HFFc6 (cell line): ENCODE measurements around the gene SYT13. TPM values are rescaled to one million over a fixed set of nuclear protein-coding genes. Genes with fewer than 3 reads are reported as not detected.

Experiments
- DNase-seq: peaks from one replicate; pipeline ENCODE4 v3.0.0-alpha.2; 2018
- H3K27ac Mint-ChIP-seq: 2 replicates; pipeline ENCODE4 v1.8.0; 2020; ENCODE audit warnings: mild to moderate bottlenecking, mixed read lengths
- H3K27me3 Mint-ChIP-seq: 2 replicates; pipeline ENCODE4 v1.8.0; 2021; ENCODE audit warnings: mild to moderate bottlenecking, moderate library complexity, mixed read lengths; ENCODE audit not compliant: insufficient read depth
- H3K36me3 Mint-ChIP-seq: 2 replicates; pipeline ENCODE4 v1.8.0; 2021; ENCODE audit warnings: low read depth, mixed read lengths
- H3K4me1 Mint-ChIP-seq: 2 replicates; pipeline ENCODE4 v1.8.0; 2020; ENCODE audit warnings: low read depth, mixed read lengths
- H3K4me3 Mint-ChIP-seq: 2 replicates; pipeline ENCODE4 v1.8.0; 2020; ENCODE audit warnings: mild to moderate bottlenecking, moderate library complexity, mixed read lengths
- H3K9me3 Mint-ChIP-seq: 2 replicates; pipeline ENCODE4 v1.8.0; 2020; ENCODE audit warnings: mild to moderate bottlenecking, mixed read lengths
- total RNA-seq, 6 experiments: library from RNA; stranded (reverse); fragmentation: NEBNext Ultra II Directional; extraction: Animal tissue kit (Norgen Biotek cat#: 25700); gene quantifications; 2 replicates in 1 of 6; 3 replicates in 5 of 6; pipeline ENCODE4 v1.2.3, GENCODE V29; 2021
- TF ChIP-seq, protein P1 (sequence below): fragments of 200-600 bp; sonication (generic); IDR thresholded peaks from 2 replicates; pipeline ENCODE4 v1.5.0; 2021; ENCODE audit warnings: antibody characterized with exemption, mild to moderate bottlenecking

The SYT13 gene
- total RNA-seq, 6 experiments from 2014 or later: not detected

DNA sequence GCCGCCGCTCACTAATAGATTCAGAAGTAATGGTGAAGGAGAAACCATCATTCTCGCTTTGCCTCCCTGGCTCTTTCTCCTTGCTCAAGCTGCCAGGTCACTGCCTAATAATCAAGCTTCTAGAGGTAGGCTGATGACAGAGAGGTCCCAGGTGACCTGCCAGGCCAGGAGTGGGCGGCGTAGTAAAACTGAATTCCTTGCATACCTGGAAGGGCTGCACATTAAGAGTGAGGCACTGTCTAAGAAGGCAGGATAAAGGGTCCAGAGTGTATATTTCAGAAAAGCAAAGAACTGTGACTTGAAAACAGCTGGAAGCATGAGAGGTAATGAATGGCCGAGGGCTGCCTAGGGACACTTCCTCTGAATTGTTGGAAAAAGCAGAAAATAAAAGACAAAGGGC lies 4.1 kb downstream of the SYT13 start:
- Mint-ChIP-seq H3K9me3 (peaks cover 11% of the 10 kb centered on the region; the same call in 1 of the 2 replicates), H3K4me1 (no peaks in the 10 kb centered on the region; the same call in 1 of the 2 replicates), H3K4me3 (no peak overlapping the region), H3K36me3 (0 out of 2 replicates have a peak, but pooled peaks cover 4% of the 10 kb centered on the region), H3K27ac (no peak overlapping the region), H3K27me3 (peaks cover 49% of the 10 kb centered on the region)
- DNase-seq: no peak
- TF ChIP-seq, protein P1, sequence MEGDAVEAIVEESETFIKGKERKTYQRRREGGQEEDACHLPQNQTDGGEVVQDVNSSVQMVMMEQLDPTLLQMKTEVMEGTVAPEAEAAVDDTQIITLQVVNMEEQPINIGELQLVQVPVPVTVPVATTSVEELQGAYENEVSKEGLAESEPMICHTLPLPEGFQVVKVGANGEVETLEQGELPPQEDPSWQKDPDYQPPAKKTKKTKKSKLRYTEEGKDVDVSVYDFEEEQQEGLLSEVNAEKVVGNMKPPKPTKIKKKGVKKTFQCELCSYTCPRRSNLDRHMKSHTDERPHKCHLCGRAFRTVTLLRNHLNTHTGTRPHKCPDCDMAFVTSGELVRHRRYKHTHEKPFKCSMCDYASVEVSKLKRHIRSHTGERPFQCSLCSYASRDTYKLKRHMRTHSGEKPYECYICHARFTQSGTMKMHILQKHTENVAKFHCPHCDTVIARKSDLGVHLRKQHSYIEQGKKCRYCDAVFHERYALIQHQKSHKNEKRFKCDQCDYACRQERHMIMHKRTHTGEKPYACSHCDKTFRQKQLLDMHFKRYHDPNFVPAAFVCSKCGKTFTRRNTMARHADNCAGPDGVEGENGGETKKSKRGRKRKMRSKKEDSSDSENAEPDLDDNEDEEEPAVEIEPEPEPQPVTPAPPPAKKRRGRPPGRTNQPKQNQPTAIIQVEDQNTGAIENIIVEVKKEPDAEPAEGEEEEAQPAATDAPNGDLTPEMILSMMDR: no peak

GRCh38 chr11:45280449-45280848 lies 5.7 kb downstream of the SYT13 start:
- no peak overlapping the region for H3K4me3 Mint-ChIP-seq
- H3K9me3 Mint-ChIP-seq: peaks cover 5% of the 10 kb centered on the region; the same call in 1 of the 2 replicates
- H3K4me1 Mint-ChIP-seq: no peaks in the 10 kb centered on the region; the same call in 1 of the 2 replicates
- 0 out of 2 replicates have a peak, but pooled peaks cover 4% of the 10 kb centered on the region for H3K36me3 Mint-ChIP-seq
- peaks cover 44% of the 10 kb centered on the region for H3K27me3 Mint-ChIP-seq
- H3K27ac Mint-ChIP-seq: no peak overlapping the region
- DNase-seq: no peak
- TF ChIP-seq, protein P1: no peak

GRCh38 chr11:45279645-45280044 lies 6.5 kb downstream of the SYT13 start:
- Mint-ChIP-seq H3K27ac (no peak overlapping the region), H3K9me3 (peaks cover 5% of the 10 kb centered on the region; the same call in 1 of the 2 replicates), H3K4me1 (no peaks in the 10 kb centered on the region; the same call in 1 of the 2 replicates), H3K36me3 (0 out of 2 replicates have a peak, but pooled peaks cover 4% of the 10 kb centered on the region), H3K4me3 (no peak overlapping the region), H3K27me3 (peaks cover 38% of the 10 kb centered on the region)
- DNase-seq: no peak
- TF ChIP-seq, protein P1: no peak

GRCh38 chr11:45278714-45279113 lies 7.4 kb downstream of the SYT13 start:
- Mint-ChIP-seq H3K4me1 (no peaks in the 10 kb centered on the region; the same call in 1 of the 2 replicates), H3K9me3 (peaks cover 5% of the 10 kb centered on the region; the same call in 1 of the 2 replicates), H3K27ac (no peak overlapping the region), H3K36me3 (0 out of 2 replicates have a peak, but pooled peaks cover 4% of the 10 kb centered on the region), H3K27me3 (peaks cover 32% of the 10 kb centered on the region), H3K4me3 (no peak overlapping the region)
- TF ChIP-seq, protein P1: no peak
- no peak for DNase-seq

DNA sequence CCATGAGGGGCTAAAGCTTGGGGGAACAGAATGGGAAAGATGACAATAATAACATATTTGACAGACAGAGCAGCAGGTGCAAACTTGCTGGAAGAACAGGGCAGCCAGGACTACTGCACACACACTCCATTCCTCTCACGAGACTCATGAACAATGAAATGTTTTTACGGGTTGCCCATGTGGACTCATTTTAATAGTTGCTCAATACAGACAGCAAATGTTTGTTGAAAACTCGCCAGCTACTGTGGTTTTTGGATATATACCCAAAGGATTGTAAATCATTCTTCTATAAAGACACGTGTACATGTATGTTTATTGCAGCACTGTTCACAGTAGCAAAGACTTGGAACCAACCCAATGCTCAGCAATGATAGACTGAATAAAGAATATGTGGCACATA lies 10.3 kb downstream of the SYT13 start:
- DNase-seq: no peak
- Mint-ChIP-seq H3K27me3 (peaks cover 26% of the 10 kb centered on the region), H3K27ac (no peak overlapping the region), H3K9me3 (peaks cover 5% of the 10 kb centered on the region; the same call in 1 of the 2 replicates), H3K36me3 (0 out of 2 replicates have a peak, but pooled peaks cover 4% of the 10 kb centered on the region), H3K4me1 (no peaks in the 10 kb centered on the region; the same call in 1 of the 2 replicates), H3K4me3 (no peak overlapping the region)
- TF ChIP-seq, protein P1: no peak
